LNCaP clone FGC (cell line): ENCODE data around the gene CD300E.

ENCODE experiments used
- DNase-seq: peaks from one replicate; pipeline ENCODE4 v3.0.0-alpha.2; 2011; ENCODE audit warnings: low read depth
- H3K4me3 ChIP-seq: 2 replicates; pipeline ENCODE4 v1.5.1; 2011; ENCODE audit warnings: mild to moderate bottlenecking, low read depth, low read length, control low read depth
- CTCF ChIP-seq: IDR thresholded peaks from 2 replicates; pipeline ENCODE4 v1.5.1; 2012; ENCODE audit warnings: mild to moderate bottlenecking; ENCODE audit not compliant: control insufficient read depth, insufficient read depth; ENCODE audit errors: extremely low read depth

CD300E gene, protein sequence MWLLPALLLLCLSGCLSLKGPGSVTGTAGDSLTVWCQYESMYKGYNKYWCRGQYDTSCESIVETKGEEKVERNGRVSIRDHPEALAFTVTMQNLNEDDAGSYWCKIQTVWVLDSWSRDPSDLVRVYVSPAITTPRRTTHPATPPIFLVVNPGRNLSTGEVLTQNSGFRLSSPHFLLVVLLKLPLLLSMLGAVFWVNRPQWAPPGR

DNA sequence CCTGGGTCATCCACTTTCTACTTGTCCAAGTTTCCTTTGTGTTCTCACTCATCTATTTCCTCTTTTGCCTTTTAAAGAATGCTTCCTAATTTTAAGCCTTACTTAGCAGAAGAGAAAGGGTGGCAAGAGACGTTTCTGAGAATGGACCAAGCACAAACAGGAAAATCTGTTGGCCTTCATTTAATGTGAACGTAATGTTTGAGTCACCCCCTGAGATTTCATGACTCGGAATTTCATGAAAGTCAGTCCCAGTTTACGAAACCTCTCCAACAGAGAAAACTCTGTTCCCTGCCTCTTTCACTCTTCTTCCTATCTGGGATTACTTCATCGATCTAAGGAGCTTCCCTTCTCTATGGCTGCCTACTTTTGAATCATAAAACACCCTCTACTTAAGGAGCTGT is at the start of gene CD300E:
Gene CD300E, minus strand, starts transcription at position 46 of the 401 bp plus-strand sequence. CDS start 117 bp downstream, outside the sequence.
- no peak for TF ChIP-seq CTCF
- H3K4me3 ChIP-seq: no peak within 1 kb of the TSS
- DNase-seq: no peak

- H3K4me3 ChIP-seq: no peak overlapping the region
- TF ChIP-seq CTCF: no peak
- DNase-seq: peak; percentile 62
Observed at GRCh38 chr17:74671031-74671771, 47.7 kb upstream of the CD300E start.

- no peak overlapping the region for H3K4me3 ChIP-seq
- DNase-seq: no peak
- no peak for TF ChIP-seq CTCF
Observed at GRCh38 chr17:74670329-74670728, 46.8 kb upstream of the CD300E start.

GRCh38 chr17:74663561-74663960 is 40.0 kb upstream of the CD300E start:
- H3K4me3 ChIP-seq: no peak overlapping the region
- DNase-seq: no peak
- no peak for TF ChIP-seq CTCF

DNA sequence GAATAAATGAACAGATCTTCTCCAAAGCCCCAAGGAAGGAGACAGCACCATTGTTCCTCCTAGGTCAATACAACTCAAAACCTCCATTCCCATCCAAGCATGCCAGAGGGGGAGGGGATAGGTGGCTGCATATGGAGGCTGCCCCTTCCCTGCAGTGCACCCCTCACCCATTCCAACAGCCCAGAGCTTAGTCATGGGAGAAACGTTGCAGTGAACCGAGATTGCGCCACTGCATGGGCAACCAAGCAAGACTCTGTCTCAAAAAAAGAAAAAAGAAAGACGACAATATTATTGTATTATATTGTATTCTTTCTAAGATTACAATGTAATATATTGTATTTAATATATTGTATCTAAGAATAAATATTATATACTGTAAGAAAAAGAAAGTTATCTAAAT is 36.4 kb upstream of the CD300E start:
- TF ChIP-seq CTCF: no peak
- no peak overlapping the region for H3K4me3 ChIP-seq
- no peak for DNase-seq

GRCh38 chr17:74658620-74659019 is 35.1 kb upstream of the CD300E start:
- DNase-seq: no peak
- no peak overlapping the region for H3K4me3 ChIP-seq
- TF ChIP-seq CTCF: no peak
